HepG2 (cell line): ENCODE measurements around the gene KIAA0825. TPM values are rescaled to one million over a fixed set of nuclear protein-coding genes. Genes with fewer than 3 reads are reported as not detected.

Experiments
- ATAC-seq: fragments of 200-7000 bp; cut with Tn5 transposase; 3 replicates; pipeline ENCODE4 v1.9.1; 2020; ENCODE audit warnings: mild to moderate bottlenecking, moderate library complexity
- BruUV-seq: library from RNA; stranded (reverse); fragments of 400-500 nt; replicated peaks from 2 replicates; lab custom pipeline; 2021; lab: Mats Ljungman, UMichigan
- CTCF ChIA-PET: fragments of 300-600 bp; formaldehyde crosslinking; extraction: SDS; loops from one replicate; lab custom pipeline; 2021; ENCODE audit warnings: low total read pairs, inconsistent platforms, low intra/inter-chr PET ratio; lab: Yijun Ruan, JAX
- POLR2A ChIA-PET: fragments of 350-600 bp; sonication (Branson Sonifier 250); formaldehyde crosslinking; loops from one replicate; lab custom pipeline; 2020; ENCODE audit warnings: antibody characterized with exemption, inconsistent platforms; lab: Yijun Ruan, JAX
- DNase-seq: peaks from one replicate; pipeline ENCODE4 v3.0.0-alpha.2; 2015; ENCODE audit warnings: low spot score
- FAIRE-seq: peaks from 3 replicates; lab custom pipeline; 2011; peaks lifted over from hg19 to GRCh38; lab: Jason Lieb, UNC
- H2AFZ ChIP-seq: one replicate; pipeline ENCODE4 v1.6.1; 2011; ENCODE audit warnings: low read length, inconsistent platforms
- H3K27ac ChIP-seq: fragments of 300-600 bp; 3 replicates; pipeline ENCODE4 v1.8.0; 2011; ENCODE audit warnings: mixed run types, mild to moderate bottlenecking, mixed read lengths, low read length, inconsistent platforms; ENCODE audit not compliant: insufficient read depth; ENCODE audit errors: extremely low read length
- H3K27me3 ChIP-seq, 2 experiments: fragments of 200-600 bp in 1 of 2; 2 replicates in 1 of 2; 3 replicates in 1 of 2; pipeline versions ENCODE4 v1.6.0 to v1.8.0; 2011; ENCODE audit warnings: low read length in 2 of 2, mild to moderate bottlenecking in 2 of 2, moderate library complexity in 2 of 2, inconsistent platforms in 1 of 2; ENCODE audit not compliant: insufficient read depth in 2 of 2, control insufficient read depth in 1 of 2
- H3K36me3 ChIP-seq, 2 experiments: fragments of 200-600 bp in 1 of 2; replicated peaks in 1 of 2; 2 replicates in 1 of 2; 3 replicates in 1 of 2; pipeline versions ENCODE4 v1.5.1 to v1.8.0; 2011; ENCODE audit warnings: low read length in 2 of 2, inconsistent platforms in 1 of 2; ENCODE audit not compliant: insufficient read depth in 2 of 2, control insufficient read depth in 1 of 2
- H3K4me1 ChIP-seq: 2 replicates; pipeline ENCODE4 v1.5.1; 2012; ENCODE audit warnings: low read length, inconsistent platforms; ENCODE audit not compliant: insufficient read depth
- H3K4me2 ChIP-seq: 2 replicates; pipeline ENCODE4 v1.6.0; 2011; ENCODE audit warnings: low read depth, low read length, inconsistent platforms
- H3K4me3 ChIP-seq, 3 experiments: fragments of 200-600 bp in 1 of 3; sonication (generic), shearing (Covaris generic) in 1 of 3; replicated peaks in 1 of 3; 2 replicates each; pipeline ENCODE4 v1.5.1; 2011 to 2016; ENCODE audit warnings: low read length in 3 of 3, inconsistent platforms in 2 of 3, low read depth in 2 of 3, mild to moderate bottlenecking in 2 of 3, control low read depth in 1 of 3, mixed read lengths in 1 of 3; ENCODE audit not compliant: insufficient read depth in 1 of 3
- H3K79me2 ChIP-seq: one replicate; pipeline ENCODE4 v1.6.1; 2011; ENCODE audit warnings: low read length, inconsistent platforms; ENCODE audit not compliant: insufficient read depth
- H3K9ac ChIP-seq: 2 replicates; pipeline ENCODE4 v1.6.0; 2011; ENCODE audit warnings: mild to moderate bottlenecking, low read depth, low read length, inconsistent platforms; ENCODE audit not compliant: insufficient read depth
- H3K9me3 ChIP-seq: 2 replicates; pipeline ENCODE4 v1.5.1; 2012; ENCODE audit warnings: mild to moderate bottlenecking, low read length
- H4K20me1 ChIP-seq: 2 replicates; pipeline ENCODE4 v1.6.0; 2011; ENCODE audit warnings: inconsistent platforms, mild to moderate bottlenecking, low read length, moderate library complexity; ENCODE audit not compliant: insufficient read depth
- ARID5B ChIP-seq: IDR thresholded peaks from 2 replicates; pipeline ENCODE4 v1.4.0; 2020; ENCODE audit warnings: mild to moderate bottlenecking, missing genetic modification reagents
- GATAD2A ChIP-seq: IDR thresholded peaks from 2 replicates; pipeline ENCODE4 v1.6.1; 2016
- MEF2D ChIP-seq: sonication (generic); formaldehyde crosslinking; IDR thresholded peaks from 2 replicates; pipeline ENCODE4 v1.5.1; 2020; ENCODE audit warnings: mild to moderate bottlenecking, missing genetic modification reagents
- MXD1 ChIP-seq: sonication (generic); formaldehyde crosslinking; IDR thresholded peaks from 2 replicates; pipeline ENCODE4 v1.4.0; 2020; ENCODE audit warnings: mild to moderate bottlenecking, missing genetic modification reagents
- RBM39 ChIP-seq: fragments of 200-400 bp; formaldehyde crosslinking; IDR thresholded peaks from one replicate; pipeline ENCODE4 v1.6.1; 2018; ENCODE audit warnings: antibody characterized with exemption, mild to moderate bottlenecking, low read depth, low read length; ENCODE audit not compliant: poor library complexity, severe bottlenecking
- SKIL ChIP-seq: sonication (generic); formaldehyde crosslinking; IDR thresholded peaks from 2 replicates; pipeline ENCODE4 v1.8.0; 2022; ENCODE audit warnings: missing genetic modification reagents, mild to moderate bottlenecking, moderate library complexity, borderline replicate concordance
- ZGPAT ChIP-seq: IDR thresholded peaks from 2 replicates; pipeline ENCODE4 v1.6.1; 2016; ENCODE audit warnings: mild to moderate bottlenecking
- ZNF234 ChIP-seq: sonication (generic); formaldehyde crosslinking; conservative IDR thresholded peaks from 2 replicates; pipeline ENCODE4 v1.5.1; 2020; ENCODE audit warnings: mild to moderate bottlenecking, missing genetic modification reagents
- ZNF383 ChIP-seq: sonication (generic); formaldehyde crosslinking; IDR thresholded peaks from 2 replicates; pipeline ENCODE4 v1.4.0; 2020; ENCODE audit warnings: missing genetic modification reagents, mild to moderate bottlenecking, borderline replicate concordance
- ZSCAN22 ChIP-seq: sonication (generic); formaldehyde crosslinking; IDR thresholded peaks from 2 replicates; pipeline ENCODE4 v1.4.0; 2020; ENCODE audit warnings: mild to moderate bottlenecking, missing genetic modification reagents
- WGBS: methylation state at CpG from one replicate; pipeline ENCODE4 v1.1.6; 2017; ENCODE audit warnings: low lambda C conversion rate; 5-methylcytosine and 5-hydroxymethylcytosine counted together
- in situ Hi-C: cut with HindIII; loops from 2 replicates; pipeline ENCODE4 v1.10.0; 2017; ENCODE audit warnings: low pct_unique_long_range_greater_than_20kb; ENCODE audit not compliant: extremely low pct_ligation_motif_present
- intact Hi-C: fragments of 100-400 bp; cut with micrococcal nuclease; formaldehyde crosslinking; loops from one replicate; pipeline ENCODE4 v1.10.0; 2022; ENCODE audit not compliant: unreplicated experiment
- polyA plus RNA-seq, 8 experiments: library from polyadenylated mRNA; depleted of rRNA in 3 of 8; stranded (reverse) in 7 of 8; unstranded in 1 of 8; fragments of >200 nt; fragmentation: Illumina TruSeq in 4 of 8; extraction: Trizol in 4 of 8; gene quantifications; 2 replicates each; pipeline versions ENCODE4 v1.2.1 to v1.2.3, GENCODE V29; 2011 to 2016; ENCODE audit warnings: low read depth in 4 of 8, missing spikeins in 1 of 8, mixed read lengths in 1 of 8; ENCODE audit not compliant: insufficient read depth in 1 of 8
- total RNA-seq, 5 experiments: library from RNA; depleted of rRNA; stranded (reverse); fragments of >200 nt; fragmentation: Illumina TruSeq; extraction: Trizol; gene quantifications; 2 replicates each; pipeline ENCODE4 v1.2.3, GENCODE V29; 2016; ENCODE audit warnings: low read depth in 1 of 5

Gene KIAA0825
- total and polyA plus RNA-seq, 2 of the 13 experiments (the other 11 are each of a cell fraction or from before 2014, with no cell fraction given) = 0.05 to 0.51 TPM

GRCh38 chr5:94192658-94193391 is 425.6 kb downstream of the KIAA0825 start:
- FAIRE-seq (no peak), DNase-seq (no peak), ATAC-seq (no peak)
- H3K9me3 ChIP-seq = no peaks in the 10 kb centered on the region
- no TSS peak for BruUV-seq
- H3K4me1 ChIP-seq = no peaks in the 10 kb centered on the region
- no peaks in the 10 kb centered on the region for H4K20me1 ChIP-seq
- H3K79me2 ChIP-seq = no peaks in the 10 kb centered on the region
- POLR2A ChIA-PET = no interaction called here
- no peak overlapping the region for H3K27ac ChIP-seq
- H3K36me3 ChIP-seq = no peaks in the 10 kb centered on the region
- H3K9ac ChIP-seq = no peak overlapping the region
- TF ChIP-seq ZSCAN22 = no peak
- TF ChIP-seq ZNF383 (CRISPR knock-in tag) = no peak
- TF ChIP-seq SKIL (CRISPR knock-in tag) = no peak
- TF ChIP-seq GATAD2A (CRISPR knock-in tag) = no peak
- TF ChIP-seq MEF2D (CRISPR knock-in tag) = no peak
- no peak for TF ChIP-seq ZNF234
- TF ChIP-seq RBM39 = no peak
- TF ChIP-seq ARID5B = no peak
- no peak for TF ChIP-seq ZGPAT
- TF ChIP-seq MXD1 (CRISPR knock-in tag) = no peak
- no peak overlapping the region for H3K4me2 ChIP-seq
- CTCF ChIA-PET = no interaction called here
- H2AFZ ChIP-seq = no peak overlapping the region
- intact Hi-C loops = no loop called here
- 0% methylated on average over 3 of the region's 3 CpGs for WGBS
- no peaks in the 10 kb centered on the region for H3K27me3 ChIP-seq
- in situ Hi-C loops = no loop called here
- no peak overlapping the region for H3K4me3 ChIP-seq
